Neuronal stem cell (in vitro differentiated cells): ENCODE measurements around the gene GDF7.

Experiments
- DNase-seq: peaks from one replicate; pipeline ENCODE4 v3.0.0-alpha.2; 2013; ENCODE audit warnings: low spot score
- H2AFZ ChIP-seq: one replicate; pipeline ENCODE4 v1.6.1; 2013; ENCODE audit warnings: mild to moderate bottlenecking, low read length, inconsistent platforms
- H2AK5ac ChIP-seq: 2 replicates; pipeline ENCODE4 v1.6.1; 2013; ENCODE audit warnings: low read depth, mild to moderate bottlenecking, inconsistent platforms, low read length, moderate library complexity, mixed read lengths
- H2BK120ac ChIP-seq: 2 replicates; pipeline ENCODE4 v1.6.1; 2013; ENCODE audit warnings: low read depth, mild to moderate bottlenecking, inconsistent platforms, low read length, moderate library complexity, mixed read lengths
- H2BK12ac ChIP-seq: one replicate; pipeline ENCODE4 v1.6.1; 2013; ENCODE audit warnings: low read length, inconsistent platforms
- H2BK15ac ChIP-seq: 2 replicates; pipeline ENCODE4 v1.6.1; 2013; ENCODE audit warnings: mild to moderate bottlenecking, low read length, inconsistent platforms, mixed read lengths
- H2BK5ac ChIP-seq: one replicate; pipeline ENCODE4 v1.6.1; 2013; ENCODE audit warnings: inconsistent platforms, mild to moderate bottlenecking, low read length, moderate library complexity
- H3K14ac ChIP-seq: one replicate; pipeline ENCODE4 v1.6.1; 2013; ENCODE audit warnings: low read length, inconsistent platforms
- H3K18ac ChIP-seq: 2 replicates; pipeline ENCODE4 v1.6.1; 2013; ENCODE audit warnings: low read length, inconsistent platforms
- H3K23ac ChIP-seq: 2 replicates; pipeline ENCODE4 v1.6.1; 2013; ENCODE audit warnings: low read depth, mild to moderate bottlenecking, mixed read lengths, low read length, inconsistent platforms; ENCODE audit not compliant: poor library complexity
- H3K27ac ChIP-seq: replicated peaks from 3 replicates; pipeline ENCODE4 v1.5.1; 2013; ENCODE audit warnings: low read length, inconsistent platforms
- H3K27me3 ChIP-seq, 3 experiments: 2 replicates each; pipeline ENCODE4 v1.6.1; 2013; ENCODE audit warnings: low read length in 3 of 3, mild to moderate bottlenecking in 2 of 3, inconsistent platforms in 1 of 3, low read depth in 1 of 3, mixed read lengths in 1 of 3, moderate library complexity in 1 of 3; ENCODE audit not compliant: control insufficient read depth in 3 of 3, insufficient read depth in 3 of 3
- H3K36me3 ChIP-seq, 2 donors: replicated peaks in 1 of 2; 2 replicates each; pipeline ENCODE4 v1.6.1; 2013; ENCODE audit warnings: low read length in 2 of 2; ENCODE audit not compliant: control insufficient read depth in 2 of 2, insufficient read depth in 2 of 2
- H3K4ac ChIP-seq: 2 replicates; pipeline ENCODE4 v1.6.1; 2013; ENCODE audit warnings: inconsistent platforms, mild to moderate bottlenecking, low read length, moderate library complexity
- H3K4me1 ChIP-seq, 2 donors: 1 replicate in 1 of 2; 2 replicates in 1 of 2; pipeline ENCODE4 v1.6.1; 2013; ENCODE audit warnings: low read length in 2 of 2, low read depth in 1 of 2; ENCODE audit not compliant: control insufficient read depth in 2 of 2, insufficient read depth in 1 of 2
- H3K4me2 ChIP-seq: one replicate; pipeline ENCODE4 v1.6.1; 2013; ENCODE audit warnings: mild to moderate bottlenecking, low read length, inconsistent platforms; ENCODE audit not compliant: insufficient read depth, poor library complexity, severe bottlenecking
- H3K4me3 ChIP-seq, 2 donors: 2 replicates each; pipeline ENCODE4 v1.5.1; 2013; ENCODE audit warnings: low read length in 2 of 2, mild to moderate bottlenecking in 2 of 2, inconsistent platforms in 1 of 2, moderate library complexity in 1 of 2
- H3K79me1 ChIP-seq: one replicate; pipeline ENCODE4 v1.6.1; 2013; ENCODE audit warnings: low read depth, mild to moderate bottlenecking, inconsistent platforms, low read length, moderate library complexity
- H3K9ac ChIP-seq: one replicate; pipeline ENCODE4 v1.6.1; 2013; ENCODE audit warnings: mild to moderate bottlenecking, low read depth, low read length, inconsistent platforms; ENCODE audit not compliant: poor library complexity
- H3K9me3 ChIP-seq, 2 donors: replicated peaks in 1 of 2; 2 replicates each; pipeline versions ENCODE3 to v1.6.1; 2013; ENCODE audit warnings: low read length in 2 of 2, mild to moderate bottlenecking in 2 of 2, inconsistent platforms in 1 of 2, low read depth in 1 of 2, mixed read lengths in 1 of 2, moderate library complexity in 1 of 2; ENCODE audit not compliant: control insufficient read depth in 2 of 2, insufficient read depth in 1 of 2
- H4K8ac ChIP-seq: one replicate; pipeline ENCODE4 v1.6.1; 2013; ENCODE audit warnings: low read depth, mild to moderate bottlenecking, inconsistent platforms, low read length, moderate library complexity
- H4K91ac ChIP-seq: one replicate; pipeline ENCODE4 v1.6.1; 2013; ENCODE audit warnings: low read length, low read depth, mild to moderate bottlenecking, inconsistent platforms; ENCODE audit not compliant: poor library complexity
- WGBS, 2 donors: extraction: QIAGEN DNeasy Blood & Tissue Kit; methylation state at CpG; one replicate each; pipeline ENCODE4 v1.1.7; 2013; ENCODE audit warnings: missing lambda C conversion rate in 2 of 2, mixed read lengths in 1 of 2; ENCODE audit not compliant: insufficient read length in 2 of 2, insufficient replicate concordance in 1 of 2; ENCODE audit errors: extremely low coverage in 2 of 2; 5-methylcytosine and 5-hydroxymethylcytosine counted together

GDF7 gene

GRCh38 chr2:20652141-20652540 is 14.8 kb upstream of the GDF7 start:
- Histone ChIP-seq H2BK15ac (no peak overlapping the region), H3K36me3 (no peaks in the 10 kb centered on the region), H3K27me3 (peaks cover 0 to 38% (median 2%) of the 10 kb centered on the region in 3 experiments), H4K91ac (no peak overlapping the region), H2AFZ (peak overlapping the region; percentile 96), H3K9ac (no peak overlapping the region), H2BK5ac (no peak overlapping the region), H3K23ac (no peak overlapping the region), H4K8ac (no peak overlapping the region), H2BK12ac (no peak overlapping the region), H3K4me2 (no peak overlapping the region), H2BK120ac (no peak overlapping the region), H3K14ac (no peak overlapping the region), H3K4ac (no peak overlapping the region), H3K79me1 (no peaks in the 10 kb centered on the region), H3K4me1 (peaks cover 13 to 29% of the 10 kb centered on the region in 2 donors), H3K4me3 (no peak overlapping the region), H3K18ac (no peak overlapping the region), H3K27ac (no peak overlapping the region), H3K9me3 (no peaks in the 10 kb centered on the region), H2AK5ac (no peak overlapping the region)
- no CpG with 5 or more reads among the region's 7 CpGs for WGBS, 2 donors
- no peak for DNase-seq

DNA sequence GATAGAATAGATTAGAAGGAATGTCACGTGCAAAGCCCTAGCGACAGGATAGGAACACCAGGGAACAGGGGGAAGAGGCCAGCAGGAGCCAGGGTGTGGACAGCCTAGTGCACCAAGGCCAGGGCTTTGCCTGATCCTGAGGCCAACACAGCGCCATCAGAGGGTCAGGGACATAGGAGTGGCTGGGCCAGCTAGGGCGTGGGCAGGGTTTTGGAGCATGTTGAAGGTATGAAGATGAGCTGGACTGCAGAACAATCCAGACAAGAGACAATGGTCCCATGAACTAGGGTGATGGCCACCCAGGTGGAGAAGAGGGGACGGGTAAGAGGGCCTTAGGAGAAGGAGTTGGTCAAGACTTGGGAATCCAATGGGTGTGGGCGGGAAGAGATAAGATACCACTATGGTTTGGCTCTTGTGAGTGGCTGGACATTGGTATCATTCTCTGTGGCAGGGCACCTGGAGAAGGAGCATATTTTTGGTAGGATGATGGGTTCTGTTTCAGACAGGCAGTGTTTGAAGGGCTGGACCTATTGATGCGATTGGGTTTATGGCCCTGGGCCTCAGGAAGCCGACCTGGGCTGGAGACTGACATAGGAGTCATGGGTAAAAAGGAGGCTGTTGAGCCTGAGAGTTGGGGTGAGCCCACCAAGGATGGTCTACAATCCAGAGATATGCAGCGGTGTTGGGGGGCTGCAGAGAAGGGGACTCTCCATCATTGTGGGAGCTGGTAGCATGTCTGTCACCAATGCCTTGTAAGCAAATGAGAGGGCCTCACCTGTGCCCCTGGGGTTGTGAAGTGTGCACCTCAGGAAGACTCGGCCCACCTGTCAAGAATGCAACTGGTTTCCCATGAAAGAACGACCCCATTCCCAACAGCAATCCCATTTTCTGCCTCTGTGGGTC is 14.0 kb upstream of the GDF7 start:
- no peak overlapping the region for H3K4ac ChIP-seq
- H3K4me3 ChIP-seq: no peak overlapping the region
- H3K9ac ChIP-seq: no peak overlapping the region
- DNase-seq: no peak
- H3K79me1 ChIP-seq: no peaks in the 10 kb centered on the region
- H4K8ac ChIP-seq: no peak overlapping the region
- no peak overlapping the region for H4K91ac ChIP-seq
- H2BK120ac ChIP-seq: no peak overlapping the region
- peaks cover 13 to 25% of the 10 kb centered on the region in 2 donors for H3K4me1 ChIP-seq
- no peak overlapping the region for H3K18ac ChIP-seq
- H3K23ac ChIP-seq: no peak overlapping the region
- peaks cover 0 to 45% (median 2%) of the 10 kb centered on the region in 3 experiments for H3K27me3 ChIP-seq
- no peak overlapping the region for H3K4me2 ChIP-seq
- H3K9me3 ChIP-seq: no peaks in the 10 kb centered on the region
- H2AFZ ChIP-seq: no peak overlapping the region
- WGBS, 2 donors: no CpG with 5 or more reads among the region's 11 CpGs
- no peak overlapping the region for H2BK12ac ChIP-seq
- H3K27ac ChIP-seq: no peak overlapping the region
- H3K36me3 ChIP-seq: no peaks in the 10 kb centered on the region
- H2AK5ac ChIP-seq: no peak overlapping the region
- H2BK15ac ChIP-seq: no peak overlapping the region
- no peak overlapping the region for H2BK5ac ChIP-seq
- no peak overlapping the region for H3K14ac ChIP-seq

GRCh38 chr2:20653695-20654534 is 13.0 kb upstream of the GDF7 start:
- Histone ChIP-seq H2AK5ac (no peak overlapping the region), H3K4me2 (no peak overlapping the region), H3K4me1 (peaks cover 13 to 17% of the 10 kb centered on the region in 2 donors), H4K8ac (no peak overlapping the region), H3K4ac (no peak overlapping the region), H4K91ac (no peak overlapping the region), H3K14ac (no peak overlapping the region), H3K79me1 (no peaks in the 10 kb centered on the region), H3K27me3 (peaks cover 0 to 51% (median 2%) of the 10 kb centered on the region in 3 experiments), H3K9me3 (no peaks in the 10 kb centered on the region), H2BK15ac (no peak overlapping the region), H2BK5ac (no peak overlapping the region), H3K18ac (no peak overlapping the region), H2BK120ac (no peak overlapping the region), H2BK12ac (no peak overlapping the region), H2AFZ (no peak overlapping the region), H3K4me3 (no peak overlapping the region), H3K23ac (no peak overlapping the region), H3K9ac (no peak overlapping the region), H3K36me3 (no peaks in the 10 kb centered on the region), H3K27ac (no peak overlapping the region)
- WGBS, 2 donors: no CpG with 5 or more reads among the region's 7 CpGs
- no peak for DNase-seq

DNA sequence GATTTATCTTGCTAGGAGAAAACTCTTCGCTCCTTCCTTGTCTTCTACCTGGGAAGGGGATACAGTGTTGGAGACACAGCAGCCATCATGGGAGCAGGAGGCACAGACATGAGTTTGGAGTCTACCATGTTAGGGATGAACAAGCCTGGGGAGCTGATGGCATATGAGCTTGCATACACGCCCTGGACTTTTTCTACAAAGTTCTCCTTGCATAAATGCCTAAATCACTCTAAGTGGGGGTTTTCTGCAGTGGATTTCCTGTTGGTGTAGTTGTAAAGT is 12.5 kb upstream of the GDF7 start:
- H3K23ac ChIP-seq: no peak overlapping the region
- H3K4me3 ChIP-seq: no peak overlapping the region
- no peak overlapping the region for H3K4ac ChIP-seq
- H3K14ac ChIP-seq: no peak overlapping the region
- no peak overlapping the region for H3K9ac ChIP-seq
- H3K79me1 ChIP-seq: no peaks in the 10 kb centered on the region
- no peak overlapping the region for H2BK120ac ChIP-seq
- no peak overlapping the region for H3K18ac ChIP-seq
- no peak overlapping the region for H4K91ac ChIP-seq
- peaks cover 0 to 57% (median 2%) of the 10 kb centered on the region in 3 experiments for H3K27me3 ChIP-seq
- H3K36me3 ChIP-seq: no peaks in the 10 kb centered on the region
- H4K8ac ChIP-seq: no peak overlapping the region
- no peak overlapping the region for H3K27ac ChIP-seq
- H2BK15ac ChIP-seq: no peak overlapping the region
- no peak overlapping the region for H2BK12ac ChIP-seq
- H3K4me2 ChIP-seq: no peak overlapping the region
- peaks cover 13 to 17% of the 10 kb centered on the region in 2 donors for H3K4me1 ChIP-seq
- no peaks in the 10 kb centered on the region for H3K9me3 ChIP-seq
- H2AK5ac ChIP-seq: no peak overlapping the region
- DNase-seq: no peak
- WGBS, 2 donors: no CpG with 5 or more reads among the region's 2 CpGs
- no peak overlapping the region for H2AFZ ChIP-seq
- no peak overlapping the region for H2BK5ac ChIP-seq
